Stimulated activated CD4-positive, alpha-beta T cell treated with anti-CD3 and anti-CD28 coated beads, TNF-alpha, amount 100 ng/mL, for 48 hours (primary cell): ENCODE results near the gene ENAH.

Experiments
- DNase-seq, 3 donors: peaks; one replicate each; pipeline ENCODE4 v3.0.0-alpha.2; 2020; ENCODE audit warnings: low read depth in 3 of 3

The ENAH gene

GRCh38 chr1:225561675-225562074 lies 91.2 kb downstream of the ENAH start:
- DNase-seq: no peak

GRCh38 chr1:225559902-225560301 lies 93.0 kb downstream of the ENAH start:
- no peak for DNase-seq

- no peak for DNase-seq
Measured at GRCh38 chr1:225559326-225559725, 93.6 kb downstream of the ENAH start.

GRCh38 chr1:225556694-225557093 lies 96.2 kb downstream of the ENAH start:
- DNase-seq: no peak

GRCh38 chr1:225555821-225556220 lies 97.1 kb downstream of the ENAH start:
- DNase-seq: no peak

- DNase-seq: no peak
Measured at GRCh38 chr1:225554216-225554812, 98.6 kb downstream of the ENAH start.

GRCh38 chr1:225549821-225550220 lies 103.1 kb downstream of the ENAH start:
- no peak for DNase-seq

GRCh38 chr1:225548140-225548857 lies 104.6 kb downstream of the ENAH start:
- DNase-seq: no peak

GRCh38 chr1:225545649-225546048 lies 107.3 kb downstream of the ENAH start:
- DNase-seq: no peak

- DNase-seq: no peak
Measured at GRCh38 chr1:225544924-225545323, 108.0 kb downstream of the ENAH start.

GRCh38 chr1:225544263-225544662 lies 108.7 kb downstream of the ENAH start:
- DNase-seq: no peak

- DNase-seq: no peak
Measured at GRCh38 chr1:225543350-225543749, 109.6 kb downstream of the ENAH start.

- no peak for DNase-seq
Measured at GRCh38 chr1:225541383-225541782, 111.5 kb downstream of the ENAH start.

GRCh38 chr1:225539575-225539974 lies 113.3 kb downstream of the ENAH start:
- DNase-seq: no peak

- no peak for DNase-seq
Measured at GRCh38 chr1:225539069-225539468, 113.9 kb downstream of the ENAH start.

GRCh38 chr1:225537554-225538251 lies 115.2 kb downstream of the ENAH start:
- DNase-seq: no peak

GRCh38 chr1:225535280-225535679 lies 117.6 kb downstream of the ENAH start:
- no peak for DNase-seq

- no peak for DNase-seq
Measured at GRCh38 chr1:225534772-225535171, 118.2 kb downstream of the ENAH start.

GRCh38 chr1:225534135-225534534 lies 118.8 kb downstream of the ENAH start:
- no peak for DNase-seq

GRCh38 chr1:225533238-225533637 lies 119.7 kb downstream of the ENAH start:
- no peak for DNase-seq

- DNase-seq: no peak
Measured at GRCh38 chr1:225532240-225532944, 120.5 kb downstream of the ENAH start.

- DNase-seq: no peak
Measured at GRCh38 chr1:225529726-225530125, 123.2 kb downstream of the ENAH start.
